ENCODE data around the gene GATA1. TPM values are rescaled to one million over a fixed set of nuclear protein-coding genes. Genes with fewer than 3 reads are reported as not detected.
"Not testable (repeated sequence)": the region's sequence is repeated elsewhere in the genome, so short reads cannot be mapped to it uniquely, and the experiment has no call there.

The GATA1 gene
- total RNA-seq, 1 donor from 2014 or later, result 0.41 TPM

DNA sequence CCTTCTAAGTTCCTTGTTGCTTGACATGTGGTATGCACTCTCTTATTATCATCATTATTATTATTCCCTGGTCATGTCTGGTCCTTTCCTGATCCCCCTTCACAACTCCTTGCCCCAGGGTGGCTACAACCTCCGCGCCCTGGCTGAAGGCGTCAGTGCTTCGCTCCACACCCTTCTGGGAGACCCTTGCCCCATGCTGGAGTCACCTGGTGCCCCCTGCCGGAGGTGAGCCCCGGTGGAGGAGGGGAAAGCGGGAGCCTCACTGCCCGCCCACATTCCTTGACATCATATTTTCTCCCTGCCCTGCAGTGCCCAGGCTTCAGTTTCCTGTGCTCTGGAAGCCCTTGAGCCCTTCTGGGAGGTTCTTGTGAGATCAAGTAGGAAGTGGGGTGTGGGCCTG, 28.9 kb downstream of the GATA1 start:
- DNase-seq, result no peak

DNA sequence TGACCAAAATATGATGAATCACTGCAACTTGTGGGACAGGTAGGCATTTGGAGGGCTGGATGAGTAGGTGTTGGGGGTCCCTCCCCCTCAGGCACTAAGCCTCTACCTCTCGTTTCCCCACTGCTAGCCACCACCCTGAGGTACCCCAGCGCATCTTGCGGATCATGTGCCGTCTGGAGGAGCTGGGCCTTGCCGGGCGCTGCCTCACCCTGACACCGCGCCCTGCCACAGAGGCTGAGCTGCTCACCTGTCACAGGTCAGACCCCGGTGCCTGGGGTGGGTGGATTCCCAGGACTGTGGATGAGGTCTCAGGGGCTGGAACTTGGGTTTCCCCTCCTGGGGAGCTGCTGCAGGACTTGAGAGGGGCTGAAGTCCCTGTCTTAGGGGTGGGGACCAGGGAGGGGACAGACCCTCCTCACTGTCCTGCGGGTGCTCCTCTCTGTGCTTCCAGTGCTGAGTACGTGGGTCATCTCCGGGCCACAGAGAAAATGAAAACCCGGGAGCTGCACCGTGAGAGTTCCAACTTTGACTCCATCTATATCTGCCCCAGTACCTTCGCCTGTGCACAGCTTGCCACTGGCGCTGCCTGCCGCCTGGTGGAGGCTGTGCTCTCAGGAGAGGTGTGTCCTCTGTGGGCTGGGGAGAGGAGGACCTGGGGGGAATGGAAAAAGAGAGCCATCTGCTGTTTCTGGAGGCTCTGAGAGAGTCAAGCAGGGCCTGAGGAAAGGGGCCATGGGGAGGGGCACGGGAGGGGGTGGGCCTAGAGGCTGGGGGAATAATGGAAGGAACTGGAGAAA, 29.8 kb downstream of the GATA1 start:
- DNase-seq, result no peak

DNA sequence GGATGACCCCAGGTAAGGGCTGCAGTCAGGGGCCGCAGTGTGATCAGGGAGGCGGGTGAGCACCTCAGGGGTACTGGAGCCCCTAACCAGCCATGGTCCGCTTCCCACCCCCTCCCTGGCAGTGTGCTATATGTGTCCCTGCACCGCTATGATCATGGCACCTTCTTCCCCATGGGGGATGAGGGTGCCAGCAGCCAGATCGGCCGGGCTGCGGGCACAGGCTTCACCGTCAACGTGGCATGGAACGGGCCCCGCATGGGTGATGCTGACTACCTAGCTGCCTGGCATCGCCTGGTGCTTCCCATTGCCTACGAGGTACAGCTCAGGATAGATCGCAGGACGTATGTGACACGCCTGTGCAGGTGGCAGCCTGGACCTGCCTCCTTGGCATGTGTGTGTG, 31.7 kb downstream of the GATA1 start:
- no peak for DNase-seq

DNA sequence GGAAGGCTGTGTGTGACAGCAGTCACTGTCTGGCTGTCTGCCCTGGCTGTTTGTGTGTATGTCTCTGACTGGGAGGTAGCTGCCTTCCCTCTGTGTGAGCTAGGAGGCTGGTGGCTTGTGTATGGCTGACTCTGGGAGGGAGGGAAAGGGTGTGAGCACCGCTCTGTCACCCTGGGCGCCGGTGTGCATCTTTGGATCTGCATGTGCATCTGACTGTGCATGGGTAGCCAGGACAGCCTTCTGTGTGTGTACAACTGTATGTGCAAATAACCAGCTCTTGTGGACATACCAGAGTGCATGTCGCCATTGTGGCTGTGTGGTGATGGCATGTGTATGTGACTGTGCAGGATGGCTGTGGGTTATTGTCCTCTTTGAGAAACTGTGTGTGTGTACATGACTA, 32.5 kb downstream of the GATA1 start:
- DNase-seq, result no peak

DNA sequence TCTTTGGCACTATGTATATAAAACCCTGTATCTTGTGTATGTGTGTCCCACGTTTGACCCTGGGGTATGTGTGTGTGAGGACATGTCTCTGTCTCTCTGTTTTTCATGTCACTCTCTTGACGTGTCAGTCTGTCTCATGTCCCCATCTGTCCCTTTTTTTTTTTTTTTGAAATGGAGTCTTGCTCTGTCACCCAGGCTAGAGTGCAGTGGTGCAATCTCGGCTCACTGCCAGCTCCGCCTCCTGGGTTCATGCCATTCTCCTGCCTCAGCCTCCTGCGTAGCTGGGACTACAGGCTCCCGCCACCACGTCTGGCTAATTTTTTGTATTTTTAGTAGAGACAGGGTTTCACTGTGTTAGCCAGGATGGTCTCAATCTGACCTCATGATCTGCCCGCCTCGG, 33.0 kb downstream of the GATA1 start:
- not testable (repeated sequence) for DNase-seq

DNA sequence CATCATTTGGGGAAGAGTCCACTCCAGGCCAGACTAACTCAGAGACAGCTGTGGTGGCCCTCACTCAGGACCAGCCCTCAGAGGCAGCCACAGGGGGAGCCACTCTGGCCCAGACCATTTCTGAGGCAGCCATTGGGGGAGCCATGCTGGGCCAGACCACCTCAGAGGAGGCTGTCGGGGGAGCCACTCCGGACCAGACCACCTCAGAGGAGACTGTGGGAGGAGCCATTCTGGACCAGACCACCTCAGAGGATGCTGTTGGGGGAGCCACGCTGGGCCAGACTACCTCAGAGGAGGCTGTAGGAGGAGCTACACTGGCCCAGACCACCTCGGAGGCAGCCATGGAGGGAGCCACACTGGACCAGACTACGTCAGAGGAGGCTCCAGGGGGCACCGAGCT, 36.7 kb downstream of the GATA1 start:
- DNase-seq, result no peak

DNA sequence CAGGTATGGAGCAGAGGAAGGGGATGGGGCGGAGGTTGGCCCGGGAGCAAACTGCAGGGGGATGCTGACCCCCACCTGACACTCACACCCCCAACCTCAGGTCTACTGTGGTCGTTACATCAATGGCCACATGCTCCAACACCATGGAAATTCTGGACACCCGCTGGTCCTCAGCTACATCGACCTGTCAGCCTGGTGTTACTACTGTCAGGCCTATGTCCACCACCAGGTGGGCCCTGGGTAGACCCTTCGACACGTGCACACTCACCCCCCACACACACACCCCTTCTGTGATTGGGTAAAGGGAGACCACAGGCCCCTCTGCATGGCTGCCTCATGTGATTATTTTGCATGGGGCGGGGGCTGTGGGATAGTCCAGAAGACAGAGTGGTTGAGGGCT, 37.7 kb downstream of the GATA1 start:
- DNase-seq, result no peak

DNA sequence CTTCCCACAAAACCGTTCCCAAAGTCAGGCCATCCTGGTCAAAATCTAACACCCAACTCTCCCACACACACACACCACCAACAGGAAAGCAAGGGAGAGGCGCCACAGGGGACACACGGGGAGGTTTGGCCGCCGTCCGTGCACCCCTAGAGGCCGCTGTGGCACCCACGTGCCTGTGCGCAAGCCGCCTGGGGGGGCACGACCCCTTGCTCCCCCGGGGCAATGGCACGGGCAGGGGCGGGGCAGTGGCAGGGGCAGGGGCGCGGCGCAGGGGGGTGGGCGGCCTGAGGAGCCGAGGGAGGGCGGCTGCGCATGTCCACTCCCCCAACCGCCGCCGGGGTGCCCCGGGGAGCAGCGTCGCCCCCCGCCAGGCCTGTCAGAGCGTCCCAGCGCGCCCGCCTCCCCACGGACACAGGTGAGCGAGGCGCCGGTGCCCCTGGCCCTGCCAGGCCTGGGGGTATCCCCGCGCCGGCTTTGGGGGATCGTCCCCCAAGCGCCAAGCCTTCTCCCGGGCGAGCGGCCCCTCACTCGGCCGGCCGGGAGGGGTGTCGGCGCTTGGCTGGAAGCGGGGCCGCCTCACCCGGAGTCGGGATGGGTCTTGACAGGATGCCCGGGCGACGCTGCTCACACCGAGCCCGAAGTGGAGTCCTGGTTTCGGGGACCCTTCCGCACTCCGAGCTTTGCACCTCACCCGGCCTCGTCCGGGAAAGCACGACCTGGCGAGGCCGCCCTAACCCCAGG, 39.9 kb downstream of the GATA1 start, which contains the start of gene ERAS:
ERAS (plus strand) TSS at position 379 of the 741 bp plus-strand sequence. CDS start 2,611 bp downstream, outside the sequence.
- DNase-seq, result no peak

DNA sequence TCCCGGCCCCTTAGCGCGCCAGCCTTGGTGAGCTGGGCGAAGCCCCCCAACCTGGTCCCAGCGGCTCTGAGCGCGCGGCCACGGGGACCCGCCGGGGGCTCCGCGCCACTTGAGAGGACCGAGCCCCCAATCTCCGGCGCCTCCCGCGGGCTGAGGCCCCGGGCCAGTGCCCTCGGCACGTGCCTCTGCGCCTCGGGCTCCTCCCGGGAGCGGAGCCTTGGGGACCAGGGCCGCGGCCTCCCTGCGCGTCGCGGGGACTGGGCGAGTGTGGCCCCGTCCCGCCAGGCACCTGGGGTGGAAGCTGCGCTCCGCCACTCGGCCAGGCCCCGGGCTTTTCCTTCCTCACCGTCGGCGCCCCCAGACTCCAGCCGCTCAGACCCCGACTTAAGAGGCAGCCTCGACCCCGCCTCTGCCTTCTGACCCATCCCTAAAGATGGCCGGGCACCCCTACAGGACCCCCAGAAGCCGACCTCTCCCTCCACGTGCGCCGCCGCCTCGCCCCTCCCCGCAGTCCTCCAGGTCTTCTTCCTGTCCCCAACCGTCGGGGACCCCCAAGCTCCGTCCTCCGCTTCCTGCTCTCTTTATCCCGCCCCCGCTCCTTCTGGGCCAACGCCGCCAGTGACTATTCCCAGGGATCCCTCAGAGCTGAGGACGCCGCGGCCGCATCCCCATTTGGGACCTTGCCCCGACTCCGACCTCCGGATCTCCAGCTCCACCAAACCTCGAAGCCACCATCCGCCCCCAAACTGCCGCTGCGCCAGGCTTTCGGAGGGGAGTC, 40.7 kb downstream of the GATA1 start:
- no peak for DNase-seq

DNA sequence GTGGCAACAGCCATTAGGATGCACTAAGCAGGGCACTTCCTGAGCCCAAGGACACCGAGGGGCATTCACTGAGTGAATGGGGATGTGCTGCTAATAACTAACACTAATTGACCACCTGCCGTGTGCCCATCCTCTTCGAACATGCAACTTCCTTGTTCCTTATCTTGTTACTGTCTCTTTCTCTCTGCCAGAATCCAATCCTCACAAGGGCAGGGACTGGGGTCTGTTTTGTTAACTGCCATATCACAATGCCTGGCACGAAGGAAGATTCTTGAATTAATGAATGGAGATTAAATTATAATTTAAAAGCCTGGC, 41.2 kb downstream of the GATA1 start:
- DNase-seq, result no peak

DNA sequence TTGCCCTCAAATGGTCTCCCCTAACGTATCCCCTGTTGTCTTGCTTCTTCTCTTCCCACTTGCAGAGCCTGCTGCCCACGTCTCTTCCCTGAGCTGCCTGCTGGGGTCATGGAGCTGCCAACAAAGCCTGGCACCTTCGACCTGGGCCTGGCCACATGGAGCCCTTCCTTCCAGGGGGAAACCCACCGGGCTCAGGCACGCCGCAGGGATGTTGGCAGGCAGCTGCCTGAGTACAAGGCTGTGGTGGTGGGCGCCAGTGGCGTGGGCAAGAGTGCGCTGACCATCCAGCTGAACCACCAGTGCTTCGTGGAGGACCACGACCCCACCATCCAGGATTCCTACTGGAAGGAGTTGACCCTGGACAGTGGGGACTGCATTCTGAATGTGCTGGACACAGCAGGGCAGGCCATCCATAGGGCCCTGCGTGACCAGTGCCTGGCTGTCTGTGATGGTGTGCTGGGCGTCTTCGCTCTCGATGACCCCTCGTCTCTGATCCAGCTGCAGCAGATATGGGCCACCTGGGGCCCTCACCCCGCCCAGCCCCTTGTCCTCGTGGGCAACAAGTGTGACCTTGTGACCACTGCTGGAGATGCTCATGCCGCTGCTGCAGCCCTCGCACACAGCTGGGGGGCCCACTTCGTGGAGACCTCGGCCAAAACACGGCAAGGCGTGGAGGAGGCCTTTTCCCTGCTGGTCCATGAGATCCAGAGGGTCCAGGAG, 42.8 kb downstream of the GATA1 start:
- DNase-seq, result no peak

DNA sequence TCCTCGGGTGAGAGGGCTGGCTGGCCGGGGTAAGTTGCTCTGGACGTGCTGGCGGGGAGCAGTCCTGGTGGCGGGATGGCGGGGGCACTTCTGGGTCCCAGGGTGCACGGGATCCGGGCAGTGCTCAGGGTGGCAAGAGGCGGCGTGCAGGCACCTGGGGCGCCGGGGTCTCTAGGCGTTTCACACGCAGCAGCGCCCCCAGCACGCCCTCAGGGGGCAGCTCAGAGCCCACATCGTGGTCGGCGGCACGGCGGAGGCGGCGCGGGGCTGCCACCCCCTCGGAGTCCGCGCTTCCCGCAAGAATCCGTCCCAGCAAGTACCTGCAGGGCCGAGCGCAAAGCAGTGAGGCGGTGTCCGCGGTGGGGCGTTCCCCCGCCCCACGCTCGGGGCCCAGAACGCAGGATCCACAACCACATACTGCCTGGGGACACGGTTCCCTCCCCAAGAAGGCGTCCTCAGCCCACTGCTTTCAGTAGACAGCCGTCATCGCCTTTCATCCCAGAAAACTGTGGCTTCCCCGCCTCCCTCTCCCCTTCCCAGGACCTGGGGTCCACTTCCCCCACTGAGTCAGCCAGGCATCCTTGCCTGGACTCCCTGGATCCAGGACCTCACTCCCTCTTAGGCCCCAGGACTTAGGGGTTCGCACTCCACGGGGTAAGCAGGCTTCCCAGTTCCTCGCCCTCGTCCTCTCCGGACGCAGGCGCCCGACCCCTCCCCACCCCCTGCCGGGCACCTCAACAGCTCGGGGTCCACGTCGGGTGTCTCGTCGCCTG, 44.9 kb downstream of the GATA1 start:
- no peak for DNase-seq

DNA sequence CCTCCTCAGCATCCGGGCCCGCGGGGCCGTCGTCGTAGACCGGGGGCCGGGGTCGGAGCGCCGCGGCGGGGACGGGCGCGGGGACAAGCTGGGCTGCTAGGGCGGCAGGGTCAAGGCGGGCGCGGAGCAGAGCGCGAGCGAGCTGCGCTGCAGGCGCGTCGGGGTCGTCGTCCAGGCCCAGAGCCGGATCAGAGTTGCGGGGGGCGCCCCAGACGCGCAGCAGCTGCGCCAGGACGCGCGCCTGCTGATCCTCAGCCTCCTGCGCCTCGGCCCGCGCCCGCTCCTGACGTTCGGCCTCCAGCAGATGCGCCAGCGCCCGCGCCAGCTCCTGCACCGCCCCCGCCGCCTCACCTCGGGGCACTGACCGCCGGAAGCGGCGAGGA, 45.5 kb downstream of the GATA1 start:
- no peak for DNase-seq

DNA sequence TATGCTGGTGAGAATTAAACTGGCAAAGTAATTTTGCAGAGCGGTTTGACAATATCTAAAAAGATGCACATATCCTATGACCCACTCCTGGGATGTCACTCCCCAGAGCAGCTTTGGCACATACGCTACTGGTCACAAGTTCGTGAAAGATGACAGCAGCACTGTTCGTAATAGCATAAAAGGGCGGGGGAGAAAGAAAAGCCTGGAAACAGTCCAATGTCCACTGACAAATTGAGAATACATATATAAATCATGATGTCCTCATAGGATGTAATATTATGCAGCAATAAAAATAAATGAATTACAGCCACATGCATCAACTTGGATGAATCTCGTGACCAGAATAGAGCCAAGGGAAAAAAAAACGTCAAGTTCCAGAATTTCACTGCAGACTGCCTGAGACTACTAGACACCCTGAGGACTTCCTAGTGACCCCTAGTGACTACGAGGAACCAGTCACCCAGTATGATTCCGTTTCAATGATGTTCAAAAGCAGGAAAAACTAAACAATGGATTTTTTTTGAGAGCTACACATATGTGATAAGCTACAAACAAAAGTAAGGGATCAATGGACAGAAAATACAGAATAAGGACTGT, 47.2 kb downstream of the GATA1 start:
- no peak for DNase-seq

DNA sequence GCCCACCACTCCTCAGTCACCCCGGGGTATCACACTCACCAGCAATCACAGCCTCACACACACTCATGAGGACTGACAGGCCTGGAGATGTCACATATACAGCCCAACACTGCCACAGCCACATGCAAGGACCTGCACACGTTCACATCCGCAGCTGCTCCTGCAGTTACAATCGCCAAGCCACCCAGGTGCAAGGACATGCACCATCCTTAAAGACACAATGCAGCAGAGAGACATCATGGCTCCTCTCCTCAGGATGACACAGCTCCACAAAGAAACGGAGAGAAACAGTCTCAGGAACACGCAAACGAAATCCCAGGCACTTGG, 48.0 kb downstream of the GATA1 start:
- no peak for DNase-seq

DNA sequence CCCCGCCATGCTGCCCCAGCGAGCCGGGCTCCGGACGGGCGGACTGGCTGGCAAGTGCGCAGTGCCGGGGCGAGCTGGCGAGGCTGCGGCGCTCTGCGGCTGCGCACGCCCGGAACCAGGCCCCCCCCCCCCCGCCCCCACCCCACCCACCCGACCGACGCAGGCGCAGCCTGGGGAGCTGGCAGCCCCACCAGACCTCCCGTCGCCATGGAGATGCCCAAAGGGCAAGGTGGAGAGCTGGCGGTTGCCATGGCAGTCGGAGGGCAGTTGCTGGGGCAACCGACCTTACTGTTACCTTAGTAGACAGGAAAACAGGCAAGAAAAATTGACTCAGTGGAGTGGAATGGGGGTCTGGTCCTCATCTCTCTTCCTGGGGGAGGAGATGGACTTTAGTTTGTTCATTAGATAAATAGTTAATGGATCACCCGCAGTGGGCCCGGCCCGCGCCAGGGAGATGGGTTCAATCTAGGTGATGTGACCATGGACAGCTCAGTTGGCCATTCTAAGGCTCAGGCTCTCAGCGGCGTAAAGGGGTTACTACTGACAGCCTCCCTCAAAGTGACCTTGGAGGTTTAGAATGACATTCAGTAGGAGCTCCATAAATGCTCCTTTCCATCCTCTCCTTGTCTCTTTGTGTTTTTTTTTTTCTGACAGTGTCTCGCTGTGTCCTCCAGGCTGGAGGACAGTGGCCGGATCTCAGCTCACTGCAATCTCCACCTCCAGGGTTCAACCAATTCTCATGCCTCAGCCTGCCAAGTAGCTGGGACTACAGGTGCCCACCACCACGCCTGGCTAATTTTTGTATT, 49.3 kb downstream of the GATA1 start, which contains the start of gene PCSK1N:
PCSK1N (minus strand) TSS at position 87 of the 806 bp plus-strand sequence; CDS start at position 9, 78 bp downstream.
- peak; percentile 28 for DNase-seq

DNA sequence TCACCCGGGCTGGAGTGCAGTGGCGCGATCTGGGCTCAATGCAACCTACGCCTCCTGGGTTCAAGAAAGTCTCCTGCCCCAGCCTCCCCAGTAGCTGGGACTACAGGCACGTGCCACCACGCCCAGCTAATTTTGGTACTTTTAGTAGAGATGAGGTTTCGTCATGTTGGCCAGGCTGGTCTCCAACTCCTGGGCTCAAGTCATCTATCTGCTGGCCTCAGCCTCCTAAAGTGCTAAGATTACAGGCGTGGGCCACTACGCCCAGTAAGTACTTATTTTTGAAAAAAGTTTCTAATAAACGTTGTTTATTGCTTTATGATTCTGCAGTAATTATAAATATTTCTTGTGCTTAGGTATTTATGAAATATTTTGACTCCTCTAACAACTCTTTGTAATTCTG, 53.3 kb downstream of the GATA1 start:
- no peak for DNase-seq

Measured in tongue (tissue), 2 donors.